CD4-positive, alpha-beta T cell treated with Interferon gamma for 1 hour (primary cell): ENCODE measurements around the gene RAP1A.
"Not testable (repeated sequence)": the region's sequence is repeated elsewhere in the genome, so short reads cannot be mapped to it uniquely, and the experiment has no call there.

ENCODE experiments used
- DNase-seq: peaks from one replicate; pipeline ENCODE4 v3.0.0-alpha.2; 2020

Gene RAP1A

DNA sequence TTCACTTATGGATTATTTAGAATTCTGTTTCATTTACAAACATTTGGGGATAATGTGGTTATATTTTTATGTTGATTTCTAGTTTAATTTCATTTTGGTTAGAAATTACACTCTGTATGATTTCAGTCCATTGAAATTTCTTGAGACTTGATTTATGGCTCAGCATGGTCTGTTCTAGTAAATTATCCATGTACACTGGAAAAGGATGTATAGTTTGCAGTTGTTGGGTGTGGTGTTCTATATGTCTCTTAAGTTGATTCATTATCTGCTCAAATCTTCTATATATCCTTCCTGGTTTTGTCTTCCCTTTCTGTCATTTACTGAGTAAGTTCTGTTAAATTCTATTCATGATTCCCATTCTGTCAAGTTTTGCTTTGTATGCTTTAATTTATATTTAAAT, 52.3 kb downstream of the RAP1A start:
- no peak for DNase-seq

DNA sequence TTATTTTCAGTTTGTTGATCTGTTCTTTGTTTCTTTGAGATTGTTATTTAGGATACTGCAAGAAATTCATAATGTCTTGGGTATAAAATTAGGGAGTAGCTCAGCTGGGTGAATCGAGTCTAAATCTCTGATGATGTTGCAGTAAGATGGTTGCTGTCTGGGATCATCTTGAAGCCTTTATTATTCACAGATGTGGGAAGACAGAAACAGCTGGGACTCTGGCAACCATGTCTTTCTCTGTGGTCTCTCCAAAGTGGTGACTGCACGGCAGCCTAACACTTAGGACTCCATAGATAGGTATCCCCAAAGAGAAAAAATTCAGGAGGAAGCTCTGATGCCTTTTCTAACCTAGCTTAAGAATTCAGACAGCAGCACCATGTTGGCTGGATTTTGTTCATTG, 52.7 kb downstream of the RAP1A start:
- DNase-seq = no peak

DNA sequence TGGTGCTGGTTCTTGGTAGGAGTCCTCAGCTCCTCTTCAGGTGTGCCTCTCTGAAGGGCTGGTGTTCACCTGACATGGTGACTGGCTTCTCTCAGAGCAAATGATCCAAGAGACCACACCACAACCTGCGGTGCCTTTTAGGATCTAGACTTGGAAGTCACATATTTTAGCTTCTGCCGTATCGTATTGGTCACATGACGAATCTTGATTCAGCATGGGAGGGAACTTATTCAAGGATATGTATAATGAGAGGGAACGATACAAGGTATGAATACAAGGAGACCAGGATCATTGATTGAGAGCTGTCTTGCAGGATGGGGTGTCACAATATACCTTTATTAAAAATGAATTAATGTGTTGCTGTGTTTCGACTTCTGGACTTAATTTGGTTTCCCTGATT, 58.0 kb downstream of the RAP1A start:
- no peak for DNase-seq

DNA sequence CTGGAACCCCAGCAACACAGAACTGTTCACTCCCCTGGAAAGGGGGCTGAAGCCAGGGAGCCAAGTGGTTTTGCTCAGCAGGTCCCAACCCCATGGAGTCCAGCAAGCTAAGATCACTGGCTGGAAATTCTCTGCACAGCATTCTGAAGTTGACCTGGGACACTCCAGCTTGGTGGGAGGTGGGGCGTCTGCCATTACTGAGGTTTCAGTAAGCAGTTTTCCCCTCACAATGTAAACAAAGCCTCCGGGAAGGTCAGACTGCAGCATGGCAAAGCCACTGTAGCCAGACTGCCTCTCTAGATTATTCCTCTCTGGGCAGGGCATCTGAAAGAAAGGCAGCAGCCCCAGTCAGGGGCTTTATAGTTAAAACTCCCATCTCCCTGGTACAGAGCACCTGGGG, 60.0 kb downstream of the RAP1A start:
- DNase-seq = no peak

DNA sequence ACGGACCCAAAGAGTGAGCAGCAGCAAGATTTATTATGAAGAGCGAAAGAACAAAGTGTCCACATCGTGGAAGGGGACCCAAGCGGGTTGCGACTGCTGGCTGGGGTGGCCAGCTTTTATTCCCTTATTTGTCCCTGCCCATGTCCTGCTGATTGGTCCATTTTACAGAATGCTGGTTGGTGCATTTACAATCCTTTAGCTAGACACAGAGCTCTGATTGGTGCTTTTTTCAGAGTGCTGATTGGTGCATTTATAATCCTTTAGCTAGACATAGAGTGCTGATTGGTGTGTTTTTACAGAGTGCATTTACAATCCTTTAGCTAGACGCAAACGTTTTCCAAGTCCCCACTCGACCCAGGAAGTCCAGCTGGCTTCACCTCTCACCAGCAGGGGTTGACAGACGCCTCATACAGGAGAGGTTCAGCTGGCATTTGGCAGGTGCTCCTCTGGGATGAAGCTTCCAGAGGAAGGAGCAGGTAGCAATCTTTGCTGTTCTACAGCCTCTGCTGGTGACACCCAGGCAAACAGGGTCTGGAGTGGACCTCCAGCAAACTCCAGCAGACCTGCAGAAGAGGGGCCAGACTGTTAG, 60.7 kb downstream of the RAP1A start:
- not testable (repeated sequence) for DNase-seq

DNA sequence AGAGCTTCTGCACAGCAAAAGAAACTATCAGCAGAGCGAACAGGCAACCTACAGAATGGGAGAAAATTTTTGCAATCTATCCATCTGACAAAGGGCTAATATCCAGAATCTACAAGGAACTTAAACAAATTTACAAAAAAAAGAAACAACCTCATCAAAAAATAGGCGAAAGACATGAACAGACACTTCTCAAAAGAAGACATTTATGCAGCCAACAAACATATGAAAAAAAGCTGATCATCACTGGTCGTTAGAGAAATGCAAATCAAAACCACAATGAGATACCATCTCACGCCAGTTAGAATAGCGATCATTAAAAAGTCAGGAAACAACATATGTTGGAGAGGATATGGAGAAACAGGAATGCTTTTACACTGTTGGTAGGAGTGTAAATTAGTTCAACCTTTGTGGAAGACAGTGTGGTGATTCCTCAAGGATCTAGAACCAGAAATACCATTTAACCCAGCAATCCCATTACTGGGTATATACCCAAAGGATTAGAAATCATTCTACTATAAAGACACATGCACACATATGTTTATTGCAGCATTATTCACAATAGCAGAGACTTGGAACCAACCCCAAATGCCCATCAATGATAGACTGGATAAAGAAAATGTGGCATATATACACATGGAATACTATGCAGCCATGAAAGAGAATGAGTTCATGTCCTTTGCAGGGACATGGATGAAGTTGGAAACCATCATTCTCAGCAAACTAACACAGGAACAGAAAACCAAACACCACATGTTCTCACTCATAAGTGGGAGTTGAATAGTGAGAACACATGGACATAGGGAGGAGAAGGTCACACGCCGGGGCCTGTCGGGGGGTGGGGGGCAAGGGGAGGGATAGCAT, 65.9 kb downstream of the RAP1A start:
- not testable (repeated sequence) for DNase-seq

DNA sequence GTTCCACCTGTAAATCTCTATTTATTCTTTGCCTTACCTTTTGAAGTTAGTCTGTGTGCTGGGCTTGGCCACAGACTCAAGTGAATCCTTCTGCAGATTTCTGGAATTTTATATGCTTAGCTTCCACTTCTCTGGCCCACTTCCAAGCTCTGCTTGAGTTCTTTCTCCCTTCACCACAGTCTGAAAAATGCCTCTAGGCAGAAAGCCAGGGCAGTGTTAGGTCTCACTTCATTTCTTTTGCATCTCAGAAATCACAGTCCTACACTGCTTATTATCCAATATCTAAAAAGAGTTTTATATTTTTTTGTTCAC, 70.7 kb downstream of the RAP1A start:
- no peak for DNase-seq

DNA sequence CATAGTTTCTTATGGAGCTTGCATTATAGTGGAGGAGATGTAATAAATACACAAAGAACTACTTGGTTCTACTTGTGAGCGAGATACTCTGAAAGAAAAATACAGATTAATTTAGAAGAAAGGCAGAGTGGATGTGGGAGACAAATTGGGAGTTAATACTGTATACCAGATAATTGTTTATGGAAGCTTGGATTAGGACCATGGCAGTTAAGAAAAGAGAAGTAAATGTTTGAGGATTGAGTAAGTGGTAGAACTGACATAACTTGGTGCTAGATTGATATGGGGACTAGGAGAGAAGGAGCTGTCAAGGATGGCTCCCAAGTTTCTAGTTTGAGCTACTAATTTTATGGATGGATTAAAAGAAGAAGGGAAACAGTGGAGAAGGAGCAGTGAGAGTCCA, 72.3 kb downstream of the RAP1A start:
- DNase-seq = no peak

DNA sequence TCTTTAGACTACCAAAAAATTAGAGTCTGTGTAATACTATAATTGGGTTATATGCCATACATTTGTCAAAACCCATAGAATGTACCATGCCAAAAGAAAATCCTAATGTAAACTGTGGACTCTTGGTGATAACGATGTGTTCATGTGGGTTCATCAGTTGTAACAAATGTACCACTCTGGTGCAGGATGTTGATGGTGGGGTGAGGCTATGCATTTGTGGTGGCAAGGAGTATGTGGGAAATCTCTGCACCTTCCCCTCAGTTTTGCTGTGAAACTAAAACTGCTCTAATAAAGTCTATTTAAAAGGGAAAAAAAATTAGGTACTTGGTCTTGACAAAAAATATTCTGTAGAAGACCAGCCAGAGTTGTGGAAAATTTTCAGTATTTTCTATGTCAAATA, 76.2 kb downstream of the RAP1A start:
- no peak for DNase-seq

DNA sequence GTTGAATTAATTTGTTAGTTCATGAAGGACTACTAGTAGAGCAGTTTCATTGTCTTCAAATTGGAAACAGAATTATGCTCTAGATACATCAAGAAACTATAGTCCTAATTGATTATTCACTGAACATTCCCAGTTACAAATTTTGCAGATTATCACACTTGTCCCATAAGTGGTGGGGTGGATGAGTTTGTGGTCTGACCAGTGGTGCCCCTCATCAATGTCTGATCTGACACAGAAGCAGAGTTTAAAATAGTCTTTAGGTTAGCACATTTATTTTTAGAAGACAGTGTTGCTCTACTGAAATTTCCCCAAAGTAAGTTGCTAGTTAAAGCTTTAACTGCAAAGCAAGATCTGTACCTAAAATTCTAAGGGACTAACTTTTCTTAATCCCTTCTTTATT, 76.7 kb downstream of the RAP1A start:
- DNase-seq = no peak

DNA sequence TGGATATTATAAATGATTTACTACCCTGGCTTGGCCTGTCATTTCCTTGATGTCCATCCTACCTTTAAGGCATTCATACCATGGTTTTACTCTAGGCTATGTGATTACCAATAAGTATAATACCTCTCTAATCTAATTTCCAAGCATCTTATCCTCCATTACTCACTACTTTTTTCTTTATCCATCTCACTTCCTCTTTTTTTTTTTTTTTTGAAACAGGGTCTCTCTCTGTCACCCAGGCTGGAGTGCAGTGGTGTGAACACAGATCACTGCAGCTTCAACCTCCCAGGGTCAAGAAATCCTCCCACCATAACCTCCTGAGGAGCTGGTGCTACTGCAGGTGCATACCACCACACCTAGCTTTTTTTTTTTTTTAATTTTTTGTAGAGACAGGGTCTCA, 79.7 kb downstream of the RAP1A start:
- no peak for DNase-seq

DNA sequence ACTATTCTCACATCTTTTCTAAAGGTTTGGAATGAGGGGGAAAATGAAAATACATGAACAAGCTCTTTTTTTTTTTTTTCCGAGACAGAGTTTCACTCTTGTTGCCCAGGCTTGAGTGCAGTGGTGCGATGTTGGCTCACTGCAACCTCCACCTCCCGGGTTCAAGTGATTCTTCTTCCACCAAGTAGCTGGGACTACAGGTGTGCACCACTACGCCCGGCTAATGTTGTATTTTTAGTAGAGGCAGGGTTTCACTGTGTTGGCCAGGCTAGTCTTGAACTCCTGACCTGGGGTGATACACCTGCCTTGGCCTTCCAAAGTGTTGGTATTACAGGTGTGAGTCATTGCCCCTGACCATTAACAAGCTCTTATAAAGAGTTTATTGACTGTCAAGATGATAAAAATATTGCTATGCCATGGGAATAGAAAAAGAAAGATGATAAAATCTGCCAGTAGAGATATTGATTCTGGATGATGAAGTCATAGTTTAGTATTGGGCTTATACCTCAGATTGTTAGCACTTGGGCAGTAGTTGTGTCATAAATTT, 83.0 kb downstream of the RAP1A start:
- DNase-seq = no peak

DNA sequence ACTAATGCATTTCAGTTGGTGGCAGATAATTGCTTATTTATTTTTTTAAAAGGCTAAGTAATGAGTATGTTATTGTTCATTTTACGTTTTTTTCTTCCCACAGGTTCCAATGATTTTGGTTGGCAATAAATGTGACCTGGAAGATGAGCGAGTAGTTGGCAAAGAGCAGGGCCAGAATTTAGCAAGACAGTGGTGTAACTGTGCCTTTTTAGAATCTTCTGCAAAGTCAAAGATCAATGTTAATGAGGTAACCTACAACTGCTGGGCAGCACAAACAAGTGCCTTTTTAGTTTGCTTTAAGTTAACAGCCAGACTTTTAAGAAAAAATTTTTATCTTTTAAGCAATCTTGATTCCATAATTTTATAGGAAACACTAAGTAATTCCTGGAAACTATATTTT, 84.7 kb downstream of the RAP1A start:
- DNase-seq = no peak

DNA sequence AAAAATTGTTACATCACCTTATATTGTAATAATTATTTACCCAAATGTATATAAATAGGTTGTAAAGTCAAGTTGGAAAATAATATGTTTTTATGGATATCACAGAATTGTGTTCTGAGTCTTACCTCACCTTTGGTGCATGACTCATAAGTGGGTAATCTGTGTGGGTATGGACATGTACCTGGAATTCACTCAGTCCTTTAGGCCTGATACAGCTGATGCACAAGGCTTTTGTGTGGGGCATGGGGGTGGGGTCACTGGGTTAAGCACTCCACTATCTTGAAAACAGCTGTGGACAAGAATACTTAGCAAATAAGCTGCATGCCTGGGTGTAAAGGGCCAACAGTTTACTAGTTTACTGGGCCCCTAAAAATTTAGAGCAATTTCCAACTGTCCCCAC, 85.2 kb downstream of the RAP1A start:
- no peak for DNase-seq

DNA sequence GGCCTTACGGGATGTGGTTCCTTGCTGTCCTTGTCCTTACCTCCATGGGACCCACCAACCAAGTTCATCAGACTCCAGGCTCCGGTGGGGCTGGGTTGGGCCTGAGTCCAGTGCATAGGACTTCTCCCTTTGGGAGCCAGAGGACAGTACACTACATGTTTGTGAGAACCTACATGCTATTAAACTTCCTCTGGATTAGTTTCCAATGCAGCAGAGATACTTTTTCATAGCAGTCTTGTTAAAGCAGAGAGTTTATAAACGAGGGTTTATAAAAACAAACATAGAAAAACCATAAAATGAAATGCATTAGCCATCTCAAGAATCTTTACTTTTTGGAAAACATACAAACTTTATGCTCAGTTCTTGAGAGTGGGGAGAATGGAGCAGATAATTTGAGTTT, 86.3 kb downstream of the RAP1A start:
- DNase-seq = no peak

DNA sequence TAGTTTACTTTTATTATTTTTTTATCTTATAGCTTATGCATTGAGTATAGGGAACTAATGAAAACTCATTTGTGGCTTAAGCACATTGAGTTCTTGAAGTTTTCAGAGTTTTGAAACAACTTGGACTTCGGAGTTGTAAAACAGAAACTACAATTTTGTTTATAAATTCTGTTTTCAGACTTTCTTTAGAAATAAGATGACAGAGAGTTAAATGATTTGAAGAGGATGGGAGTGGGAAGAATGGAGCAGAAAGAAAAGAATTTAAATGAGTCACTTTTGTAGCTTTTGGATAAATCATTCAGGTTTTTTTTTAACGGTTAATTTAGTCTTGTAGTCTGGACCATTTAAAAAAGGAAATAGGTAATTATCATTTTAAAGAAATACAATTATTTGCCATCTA, 87.3 kb downstream of the RAP1A start:
- DNase-seq = no peak

DNA sequence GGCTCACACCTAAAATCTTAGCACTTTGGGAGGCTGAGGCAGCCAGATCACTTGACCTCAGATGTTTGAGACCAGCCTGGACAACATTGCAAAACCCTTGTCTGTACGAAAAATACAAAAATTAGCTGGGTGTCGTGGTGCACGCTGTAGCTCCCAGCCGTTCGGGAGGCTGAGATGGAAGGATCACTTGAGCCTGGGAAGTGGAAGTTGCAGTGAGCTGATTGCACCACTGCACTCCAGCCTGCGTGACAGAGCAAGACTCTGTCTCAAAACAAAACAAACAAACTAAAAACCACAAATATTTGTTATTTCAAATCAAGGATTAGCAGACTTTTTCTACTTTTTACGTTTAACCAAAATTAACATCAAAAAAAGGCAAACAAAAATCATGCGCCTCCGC, 88.3 kb downstream of the RAP1A start:
- DNase-seq = no peak

DNA sequence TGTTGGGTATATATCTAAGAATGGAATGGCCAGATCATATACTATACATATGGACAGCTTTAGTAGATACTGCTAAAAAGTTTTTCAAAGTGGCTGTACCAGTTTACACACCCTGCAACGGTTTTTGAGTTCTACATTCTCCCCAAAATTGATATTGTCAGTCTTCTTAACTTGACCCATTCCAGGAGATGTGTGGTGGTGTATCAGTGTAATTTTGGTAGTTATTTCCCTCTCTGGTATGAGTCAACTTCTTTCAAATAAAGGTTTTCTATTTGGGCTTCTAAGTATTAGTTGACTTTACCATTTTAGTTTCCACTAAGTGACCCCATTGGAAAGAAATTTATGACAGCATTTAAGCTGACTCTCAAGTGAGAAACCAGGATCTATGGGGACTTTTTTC, 90.4 kb downstream of the RAP1A start:
- DNase-seq = no peak

DNA sequence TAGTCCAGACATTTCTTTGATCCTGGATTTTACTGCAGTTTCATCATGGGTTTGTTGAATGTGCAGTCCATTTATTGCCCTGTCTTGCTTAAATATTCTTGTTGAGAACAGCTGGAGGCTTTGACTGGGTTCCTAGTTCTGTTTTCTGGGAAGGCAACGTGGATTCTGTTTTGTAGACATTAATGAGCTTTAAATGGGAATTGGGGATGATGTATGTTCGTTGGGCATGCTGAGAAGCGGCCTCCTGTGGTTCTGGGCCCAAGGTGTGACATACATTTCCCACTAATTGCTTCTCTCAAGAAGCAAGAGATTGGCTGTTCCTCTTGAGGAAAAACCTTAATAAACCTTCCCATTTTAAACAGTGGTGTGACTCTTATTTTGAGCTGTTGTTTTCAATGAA, 96.7 kb downstream of the RAP1A start:
- DNase-seq = no peak

DNA sequence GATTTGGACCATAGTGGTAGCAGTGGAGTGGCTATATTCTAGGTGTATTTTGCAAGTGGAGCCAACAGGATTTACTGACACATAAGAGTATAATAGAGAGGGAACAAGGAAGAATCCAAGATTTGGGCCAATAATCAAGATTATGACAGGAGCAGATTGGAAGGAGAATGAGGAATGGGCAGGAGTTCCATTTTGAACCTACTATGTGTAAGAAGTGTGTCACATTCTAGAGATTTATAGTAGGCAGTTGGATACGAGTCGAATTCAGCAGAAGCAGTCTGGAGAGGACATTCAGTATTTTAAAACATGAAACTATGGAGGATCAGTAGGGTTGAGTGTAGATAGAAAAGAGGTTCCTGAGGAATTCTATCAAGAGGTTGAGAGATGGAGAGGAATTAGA, 97.9 kb downstream of the RAP1A start:
- no peak for DNase-seq

DNA sequence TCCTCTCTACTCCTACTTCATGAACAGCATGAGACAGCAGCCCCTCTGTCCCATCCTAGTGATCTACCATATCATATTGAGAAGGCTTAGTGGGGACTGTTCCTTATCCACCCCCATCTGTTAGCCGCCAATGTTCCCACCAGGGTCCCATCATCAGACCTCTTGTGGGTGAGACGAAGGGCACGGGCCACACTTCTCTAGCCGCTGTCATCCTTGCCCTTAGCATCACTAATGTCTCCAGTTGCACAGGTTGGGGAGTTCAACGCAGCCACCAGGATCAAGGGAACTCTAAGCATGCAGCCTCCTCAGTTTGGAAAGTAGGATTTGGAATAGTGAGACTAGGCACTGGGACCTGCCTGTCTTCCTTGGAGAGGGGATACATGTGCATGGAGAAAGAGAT, 99.5 kb downstream of the RAP1A start:
- no peak for DNase-seq

DNA sequence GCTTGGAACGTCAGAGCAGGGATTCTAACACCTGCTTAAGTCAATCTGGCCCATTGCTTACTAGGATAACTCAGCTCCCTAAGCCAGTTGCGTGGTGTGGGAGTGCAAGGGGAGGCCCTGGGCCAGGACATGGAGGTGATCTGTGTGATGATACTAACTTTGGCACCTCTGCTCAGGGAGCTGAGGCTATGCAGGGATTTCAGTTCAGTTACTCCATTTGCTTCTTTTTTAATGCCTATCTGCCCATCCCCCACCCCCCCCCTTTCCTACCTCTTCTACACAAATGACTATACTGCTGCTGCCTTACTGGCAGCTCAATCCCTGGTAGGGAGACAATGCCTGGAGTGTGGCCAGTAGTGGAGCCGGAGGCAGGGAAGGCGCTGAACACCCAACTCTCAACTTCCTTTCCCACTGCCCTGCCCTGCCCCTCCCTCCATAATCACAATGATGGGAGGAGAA, 100.1 kb downstream of the RAP1A start:
- no peak for DNase-seq

DNA sequence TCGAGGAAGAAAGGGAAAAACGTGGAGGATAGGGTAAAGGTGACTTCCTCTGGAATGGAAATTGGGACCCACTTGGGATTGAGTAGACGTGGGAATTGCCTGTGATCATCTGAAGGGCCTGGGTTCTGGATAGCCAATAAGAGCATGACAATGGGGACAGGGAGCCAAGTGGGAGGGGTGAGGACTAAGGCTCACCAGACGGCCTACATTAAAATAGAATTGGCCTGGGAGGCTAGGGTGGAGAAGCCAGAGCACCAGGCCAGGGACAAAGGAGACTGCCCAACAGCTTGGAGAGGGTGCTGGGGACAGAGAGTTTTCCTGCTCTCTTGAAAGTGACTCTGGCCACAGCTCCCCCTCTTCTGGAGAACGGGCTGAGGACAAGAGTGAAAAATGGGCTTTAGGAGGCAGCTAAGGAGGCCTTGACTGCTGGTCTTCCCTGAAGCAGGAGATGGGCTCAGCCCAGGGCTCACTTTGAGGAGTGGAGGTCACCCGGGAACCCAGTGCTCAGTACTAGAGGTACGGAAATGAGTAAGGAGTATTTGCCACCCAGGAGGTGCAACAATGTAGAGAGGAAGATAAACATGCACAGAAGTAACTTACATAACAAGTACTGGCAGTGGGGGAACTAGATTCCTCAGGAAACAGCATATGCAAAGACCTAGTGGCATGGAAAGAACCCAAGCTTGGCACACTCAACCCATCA, 100.8 kb downstream of the RAP1A start:
- no peak for DNase-seq
